SK-N-SH (cell line): ENCODE measurements around the gene SEBOX. TPM values are rescaled to one million over a fixed set of nuclear protein-coding genes. Genes with fewer than 3 reads are reported as not detected.

ENCODE experiments used
- CTCF ChIA-PET: fragments of 300-600, 350-600 bp; formaldehyde crosslinking; extraction: SDS; loops from one replicate; lab custom pipeline; 2021; lab: Yijun Ruan, JAX
- POLR2A ChIA-PET: fragments of 350-600 bp; sonication (Branson Sonifier 250); formaldehyde crosslinking; extraction: SDS; loops from one replicate; lab custom pipeline; 2020; ENCODE audit warnings: antibody characterized with exemption, inconsistent platforms; lab: Yijun Ruan, JAX
- DNase-seq: peaks from one replicate; pipeline ENCODE4 v3.0.0; 2012
- H2AFZ ChIP-seq: fragments of 200-600 bp; sonication (generic); 2 replicates; pipeline ENCODE4 v1.8.1; 2016; ENCODE audit warnings: antibody characterized with exemption, mild to moderate bottlenecking, low read depth
- H3F3A ChIP-seq: fragments of 200-600 bp; sonication (generic); replicated peaks from 2 replicates; pipeline ENCODE3; 2016; ENCODE audit warnings: antibody characterized with exemption, mild to moderate bottlenecking; ENCODE audit not compliant: insufficient read depth
- H3K27ac ChIP-seq, 2 experiments: fragments of 200-500 bp in 1 of 2; fragments of 200-600 bp in 1 of 2; sonication (Bioruptor generic) in 1 of 2; sonication (generic), shearing (Covaris generic) in 1 of 2; 2 replicates each; pipeline versions ENCODE4 v1.5.1 to v1.6.1; 2014 to 2016; ENCODE audit warnings: low read depth in 2 of 2, inconsistent platforms in 1 of 2, low read length in 1 of 2, mild to moderate bottlenecking in 1 of 2, mixed read lengths in 1 of 2
- H3K27me3 ChIP-seq: fragments of 200-600 bp; sonication (generic), shearing (Covaris generic); 2 replicates; pipeline ENCODE4 v1.6.1; 2016; ENCODE audit warnings: mixed run types; ENCODE audit not compliant: insufficient read depth
- H3K36me3 ChIP-seq, 2 experiments: fragments of 200-500 bp in 1 of 2; fragments of 200-600 bp in 1 of 2; sonication (Bioruptor generic) in 1 of 2; sonication (generic) in 1 of 2; replicated peaks in 1 of 2; 2 replicates each; pipeline versions ENCODE3 to v1.5.1; 2014 to 2016; ENCODE audit warnings: low read length in 1 of 2, mild to moderate bottlenecking in 1 of 2; ENCODE audit not compliant: insufficient read depth in 2 of 2, control insufficient read depth in 1 of 2
- H3K4me1 ChIP-seq, 2 experiments: fragments of 200-500 bp in 1 of 2; fragments of 200-600 bp in 1 of 2; sonication (Bioruptor generic) in 1 of 2; sonication (generic), shearing (Covaris generic) in 1 of 2; 2 replicates each; pipeline versions ENCODE4 v1.5.1 to v1.6.1; 2014 to 2016; ENCODE audit warnings: low read depth in 1 of 2, low read length in 1 of 2, mixed run types in 1 of 2; ENCODE audit not compliant: insufficient read depth in 2 of 2, control insufficient read depth in 1 of 2
- H3K4me2 ChIP-seq: fragments of 200-600 bp; sonication (generic), shearing (Covaris generic); 2 replicates; pipeline ENCODE4 v1.6.1; 2017; ENCODE audit warnings: mixed run types
- H3K4me3 ChIP-seq, 2 experiments: fragments of 200-500 bp in 1 of 2; fragments of 200-600 bp in 1 of 2; sonication (Bioruptor generic) in 1 of 2; sonication (generic), shearing (Covaris generic) in 1 of 2; 2 replicates each; pipeline versions ENCODE4 v1.5.1 to v1.8.1; 2014 to 2016; ENCODE audit warnings: low read depth in 2 of 2, inconsistent platforms in 1 of 2, low read length in 1 of 2, mild to moderate bottlenecking in 1 of 2, mixed read lengths in 1 of 2, moderate library complexity in 1 of 2
- H3K79me2 ChIP-seq: fragments of 200-600 bp; sonication (generic); 2 replicates; pipeline ENCODE4 v1.8.1; 2017; ENCODE audit warnings: mild to moderate bottlenecking; ENCODE audit not compliant: insufficient read depth
- H3K9ac ChIP-seq: fragments of 200-600 bp; sonication (generic); 2 replicates; pipeline ENCODE4 v1.6.1; 2017; ENCODE audit warnings: mixed run types
- H3K9me2 ChIP-seq: fragments of 200-600 bp; sonication (generic); 2 replicates; pipeline ENCODE4 v1.6.1; 2017; ENCODE audit warnings: mixed run types
- H3K9me3 ChIP-seq: fragments of 200-600 bp; sonication (generic); 2 replicates; pipeline ENCODE4 v1.6.1; 2017; ENCODE audit warnings: mixed run types, mild to moderate bottlenecking, moderate library complexity
- H4K20me1 ChIP-seq: fragments of 200-600 bp; sonication (generic); 2 replicates; pipeline ENCODE4 v1.6.1; 2017; ENCODE audit warnings: mild to moderate bottlenecking, mixed run types; ENCODE audit not compliant: insufficient read depth
- EP300 ChIP-seq, 2 experiments: IDR thresholded peaks; 2 replicates each; pipeline versions ENCODE4 v1.4.0 to v1.6.1; 2012; ENCODE audit warnings: borderline replicate concordance in 1 of 2, low read depth in 1 of 2, low read length in 1 of 2
- EZH2phosphoT487 ChIP-seq: fragments of 200-600 bp; sonication (generic); IDR thresholded peaks from 2 replicates; pipeline ENCODE4 v1.6.1; 2017; ENCODE audit warnings: low read depth, mixed run types, mild to moderate bottlenecking, antibody characterized with exemption, moderate library complexity, borderline replicate concordance
- GATA2 ChIP-seq: sonication (generic); formaldehyde crosslinking; IDR thresholded peaks from 2 replicates; pipeline ENCODE4 v1.5.0; 2020; ENCODE audit warnings: mild to moderate bottlenecking, missing genetic modification reagents
- JUND ChIP-seq: IDR thresholded peaks from 2 replicates; pipeline ENCODE4 v1.4.0; 2012
- MAX ChIP-seq: IDR thresholded peaks from 2 replicates; pipeline ENCODE4 v1.4.0; 2012; ENCODE audit warnings: low read depth
- NFIC ChIP-seq: IDR thresholded peaks from 2 replicates; pipeline ENCODE4 v1.4.0; 2012; ENCODE audit warnings: borderline replicate concordance
- REST ChIP-seq: IDR thresholded peaks from 2 replicates; pipeline ENCODE4 v1.6.1; 2012; ENCODE audit warnings: mild to moderate bottlenecking, low read depth, low read length, moderate library complexity
- SIN3A ChIP-seq: IDR thresholded peaks from 2 replicates; pipeline ENCODE4 v1.6.1; 2012; ENCODE audit warnings: low read depth, mild to moderate bottlenecking, low read length, moderate library complexity, borderline replicate concordance
- TAF1 ChIP-seq: IDR thresholded peaks from 2 replicates; pipeline ENCODE4 v1.6.1; 2012; ENCODE audit warnings: low read depth, mild to moderate bottlenecking, low read length, moderate library complexity, borderline replicate concordance
- WGBS: methylation state at CpG from one replicate; pipeline ENCODE4 v1.1.6; 2017; ENCODE audit warnings: low lambda C conversion rate; 5-methylcytosine and 5-hydroxymethylcytosine counted together
- polyA plus RNA-seq, 3 experiments: library from polyadenylated mRNA; depleted of rRNA; stranded (reverse); fragments of >200 nt; gene quantifications; 2 replicates each; pipeline ENCODE4 v1.2.3, GENCODE V29; 2012

Gene SEBOX
- polyA plus RNA-seq, 1 of the 3 experiments (the other 2 are of a cell fraction): not detected

GRCh38 chr17:28320215-28321061 lies 44.6 kb downstream of the SEBOX start:
- peak overlapping the region; percentile 64 to 66 for H3K4me3 ChIP-seq
- peak overlapping the region; percentile 86; the same call in 1 of the 2 replicates for H2AFZ ChIP-seq
- POLR2A ChIA-PET: interaction anchor here (1.0 to 3.5 kb wide), 2 partner anchors 15 kb away, joined by 3 to 11 read pairs; partner anchors contain the start of genes IFT20 and TNFAIP1

GRCh38 chr17:28319598-28319935 lies 45.4 kb downstream of the SEBOX start:
- peak overlapping the region; percentile 64 to 66 for H3K4me3 ChIP-seq
- H3K27me3 ChIP-seq: no peaks in the 10 kb centered on the region

More at GRCh38 chr17:28320215-28321061, 44.6 kb downstream of the SEBOX start:
- no peaks in the 10 kb centered on the region for H4K20me1 ChIP-seq
- no peak for DNase-seq
- H3K4me1 ChIP-seq: peaks cover 7 to 16% of the 10 kb centered on the region in 2 experiments; a peak in 1 of 4 replicates
- no peaks in the 10 kb centered on the region for H3F3A ChIP-seq
- 70% methylated on average over 8 of the region's 8 CpGs for WGBS
- H3K9me3 ChIP-seq: no peaks in the 10 kb centered on the region
- TF ChIP-seq EZH2phosphoT487 (no peak), TAF1 (no peak), JUND (no peak), SIN3A (no peak), NFIC (no peak)
- H3K27me3 ChIP-seq: no peaks in the 10 kb centered on the region
- peak overlapping the region; percentile 91 for H3K4me2 ChIP-seq
- H3K36me3 ChIP-seq: no peaks in the 10 kb centered on the region
- peaks cover 25% of the 10 kb centered on the region for H3K79me2 ChIP-seq
- no peak overlapping the region for H3K27ac ChIP-seq
- CTCF ChIA-PET: interaction anchor here (1.2 to 3.5 kb wide), 7 partner anchors 8 to 509 kb away, joined by 3 to 19 read pairs (median 5); partner anchors contain the start of genes IFT20 and TNFAIP1
- H3K9me2 ChIP-seq: no peaks in the 10 kb centered on the region
- peak overlapping the region; percentile 59; the same call in 1 of the 2 replicates for H3K9ac ChIP-seq

More at GRCh38 chr17:28319598-28319935, 45.4 kb downstream of the SEBOX start:
- H3K4me2 ChIP-seq: peak overlapping the region; percentile 91
- CTCF ChIA-PET: interaction anchor here (0.6 to 3.5 kb wide), 6 partner anchors 9 to 508 kb away, joined by 3 to 19 read pairs (median 7); partner anchors contain the start of genes IFT20 and TNFAIP1
- no peaks in the 10 kb centered on the region for H3K9me2 ChIP-seq
- WGBS: 1% methylated on average over 7 of the region's 7 CpGs
- peak overlapping the region; percentile 86 for H2AFZ ChIP-seq
- H3K79me2 ChIP-seq: peaks cover 25% of the 10 kb centered on the region
- no peak for DNase-seq
- H3K9ac ChIP-seq: peak overlapping the region; percentile 59
- no peaks in the 10 kb centered on the region for H4K20me1 ChIP-seq
- POLR2A ChIA-PET: interaction anchor here (0.9 to 3.5 kb wide), 2 partner anchors 12 to 16 kb away, joined by 4 to 11 read pairs; partner anchors contain the start of genes IFT20 and TNFAIP1
- TF ChIP-seq EP300 (IDR thresholded peaks at IDR 0.05; ENCODE audit: borderline replicate concordance in 1 of 2, low read depth in 1 of 2, low read length in 1 of 2): peak in 1 of 2 experiments; percentile 24; a peak in 1 of 4 replicates
- no peak for TF ChIP-seq GATA2
- TF ChIP-seq REST: no peak
- peak; percentile 15; the same call in 1 of the 2 replicates for TF ChIP-seq MAX
- no peak for TF ChIP-seq JUND
- no peaks in the 10 kb centered on the region for H3F3A ChIP-seq
- H3K36me3 ChIP-seq: no peaks in the 10 kb centered on the region
- peaks cover 7 to 14% of the 10 kb centered on the region in 2 experiments; a peak in 1 of 4 replicates for H3K4me1 ChIP-seq
- peak overlapping the region; percentile 15 to 72; a peak in 3 of 4 replicates for H3K27ac ChIP-seq
- H3K9me3 ChIP-seq: no peaks in the 10 kb centered on the region
